HL-60 (cell line): ENCODE measurements around the gene CHMP1A.

Experiments
- DNase-seq, 2 experiments: peaks; one replicate each; pipeline ENCODE4 v3.0.0-alpha.2; 2010 to 2020; ENCODE audit warnings: low read depth in 1 of 2, low spot score in 1 of 2
- H3K27ac ChIP-seq: fragments of 250-450 bp; sonication (Bioruptor Pico); replicated peaks from 2 replicates; pipeline ENCODE4 v1.5.1; 2020; ENCODE audit warnings: mild to moderate bottlenecking, moderate library complexity
- H3K27me3 ChIP-seq: fragments of 250-450 bp; sonication (Bioruptor Pico); 2 replicates; pipeline ENCODE4 v1.5.1; 2021; ENCODE audit warnings: mild to moderate bottlenecking, moderate library complexity; ENCODE audit not compliant: insufficient read depth, poor library complexity, severe bottlenecking
- H3K4me3 ChIP-seq: replicated peaks from 2 replicates; pipeline ENCODE4 v1.5.1; 2011; ENCODE audit warnings: mild to moderate bottlenecking, control low read depth, low read length; ENCODE audit not compliant: insufficient read depth
- CTCF ChIP-seq: IDR thresholded peaks from one replicate; pipeline ENCODE4 v1.5.1; 2011; ENCODE audit warnings: low read length, control low read depth, inconsistent platforms; ENCODE audit not compliant: insufficient read depth
- GABPA ChIP-seq: IDR thresholded peaks from 2 replicates; pipeline ENCODE4 v1.6.1; 2012; ENCODE audit warnings: low read depth
- POLR2AphosphoS5 ChIP-seq: IDR thresholded peaks from 2 replicates; pipeline ENCODE4 v1.6.1; 2012; ENCODE audit warnings: low read depth
- REST ChIP-seq: IDR thresholded peaks from 2 replicates; pipeline ENCODE4 v1.6.1; 2012; ENCODE audit warnings: low read depth; ENCODE audit not compliant: insufficient replicate concordance
- SPI1 ChIP-seq: IDR thresholded peaks from 2 replicates; pipeline ENCODE4 v1.6.1; 2012; ENCODE audit warnings: low read depth, mild to moderate bottlenecking, borderline replicate concordance

Gene CHMP1A

GRCh38 chr16:89617036-89617435 is 40.5 kb downstream of the CHMP1A start:
- H3K27ac ChIP-seq: no peak overlapping the region
- TF ChIP-seq POLR2AphosphoS5: no peak
- TF ChIP-seq SPI1: no peak
- no peak for TF ChIP-seq GABPA
- no peak for TF ChIP-seq REST
- no peak for TF ChIP-seq CTCF
- no peaks in the 10 kb centered on the region for H3K27me3 ChIP-seq
- DNase-seq: no peak
- H3K4me3 ChIP-seq: no peak overlapping the region

GRCh38 chr16:89616623-89617022 is 40.9 kb downstream of the CHMP1A start:
- Histone ChIP-seq H3K4me3 (no peak overlapping the region), H3K27ac (no peak overlapping the region), H3K27me3 (no peaks in the 10 kb centered on the region)
- TF ChIP-seq REST (no peak), POLR2AphosphoS5 (no peak), SPI1 (no peak), CTCF (no peak), GABPA (no peak)
- no peak for DNase-seq

GRCh38 chr16:89615596-89616090 is 41.9 kb downstream of the CHMP1A start:
- Histone ChIP-seq H3K27ac (no peak overlapping the region), H3K27me3 (no peaks in the 10 kb centered on the region), H3K4me3 (no peak overlapping the region)
- no peak for TF ChIP-seq REST
- TF ChIP-seq CTCF: peak; percentile 4
- DNase-seq: no peak
